Measurements from ENCODE around the gene LBP. TPM values are rescaled to one million over a fixed set of nuclear protein-coding genes. Genes with fewer than 3 reads are reported as not detected.

The LBP gene
- total and polyA plus RNA-seq, 8 donors = 0.08 to 2.4 TPM; not detected in 6

GRCh38 chr20:38308047-38308438 lies 38.2 kb upstream of the LBP start:
- H3K4me1 ChIP-seq = peaks cover 0 to 21% (median 0%) of the 10 kb centered on the region in 4 donors
- 53 to 61% (median 58%) methylated on average over 4 of the region's 4 CpGs for WGBS, 5 donors
- H3K36me3 ChIP-seq = no peaks in the 10 kb centered on the region
- peaks cover 0 to 45% (median 0%) of the 10 kb centered on the region in 3 donors for H3K27me3 ChIP-seq
- DNase-seq = no peak
- no peak for TF ChIP-seq POLR2AphosphoS5 (IDR thresholded peaks at IDR 0.05)
- no peak for TF ChIP-seq POLR2A (IDR thresholded peaks at IDR 0.05)
- TF ChIP-seq, protein P1, sequence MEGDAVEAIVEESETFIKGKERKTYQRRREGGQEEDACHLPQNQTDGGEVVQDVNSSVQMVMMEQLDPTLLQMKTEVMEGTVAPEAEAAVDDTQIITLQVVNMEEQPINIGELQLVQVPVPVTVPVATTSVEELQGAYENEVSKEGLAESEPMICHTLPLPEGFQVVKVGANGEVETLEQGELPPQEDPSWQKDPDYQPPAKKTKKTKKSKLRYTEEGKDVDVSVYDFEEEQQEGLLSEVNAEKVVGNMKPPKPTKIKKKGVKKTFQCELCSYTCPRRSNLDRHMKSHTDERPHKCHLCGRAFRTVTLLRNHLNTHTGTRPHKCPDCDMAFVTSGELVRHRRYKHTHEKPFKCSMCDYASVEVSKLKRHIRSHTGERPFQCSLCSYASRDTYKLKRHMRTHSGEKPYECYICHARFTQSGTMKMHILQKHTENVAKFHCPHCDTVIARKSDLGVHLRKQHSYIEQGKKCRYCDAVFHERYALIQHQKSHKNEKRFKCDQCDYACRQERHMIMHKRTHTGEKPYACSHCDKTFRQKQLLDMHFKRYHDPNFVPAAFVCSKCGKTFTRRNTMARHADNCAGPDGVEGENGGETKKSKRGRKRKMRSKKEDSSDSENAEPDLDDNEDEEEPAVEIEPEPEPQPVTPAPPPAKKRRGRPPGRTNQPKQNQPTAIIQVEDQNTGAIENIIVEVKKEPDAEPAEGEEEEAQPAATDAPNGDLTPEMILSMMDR (IDR thresholded peaks at IDR 0.05) = no peak
- no peak for TF ChIP-seq EP300 (IDR thresholded peaks at IDR 0.05)
- H3K27ac ChIP-seq = no peak overlapping the region
- no peaks in the 10 kb centered on the region for H3K9me3 ChIP-seq
- H3K4me3 ChIP-seq = no peak overlapping the region
- intact Hi-C loops (cut with DNase I; ENCODE audit: low total_unique reads) = no loop called here

DNA sequence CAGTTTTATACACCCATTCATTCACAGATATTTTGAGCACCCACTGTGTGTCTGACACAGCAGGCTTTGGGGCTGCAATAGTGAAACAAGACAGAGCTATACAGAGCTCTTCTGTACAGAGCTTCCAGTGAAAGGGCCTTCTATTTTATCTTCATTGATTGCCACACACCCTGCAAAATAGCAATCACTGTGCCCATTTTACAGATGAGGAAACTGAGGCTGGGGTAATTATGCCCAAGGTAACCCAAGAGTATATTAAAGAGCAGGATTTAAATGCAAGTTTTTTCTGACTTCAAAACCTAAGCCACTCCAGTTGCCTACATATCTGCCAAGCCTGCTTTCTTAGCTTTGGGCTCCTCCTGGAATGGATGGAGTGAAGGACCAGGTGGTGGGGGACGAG lies 37.8 kb upstream of the LBP start:
- TF ChIP-seq POLR2AphosphoS5 (IDR thresholded peaks at IDR 0.05) (no peak), POLR2A (IDR thresholded peaks at IDR 0.05) (no peak), EP300 (IDR thresholded peaks at IDR 0.05) (no peak)
- TF ChIP-seq, protein P1 (IDR thresholded peaks at IDR 0.05) = no peak
- Histone ChIP-seq H3K4me3 (no peak overlapping the region), H3K27ac (no peak overlapping the region), H3K4me1 (peaks cover 0 to 17% (median 0%) of the 10 kb centered on the region in 4 donors), H3K27me3 (peaks cover 0 to 44% (median 0%) of the 10 kb centered on the region in 3 donors), H3K36me3 (no peaks in the 10 kb centered on the region), H3K9me3 (no peaks in the 10 kb centered on the region)
- intact Hi-C loops (cut with DNase I; ENCODE audit: low total_unique reads) = no loop called here
- 0 to 88% (median 54%) methylated on average over 1 of the region's 1 CpG for WGBS, 5 donors
- DNase-seq = no peak

DNA sequence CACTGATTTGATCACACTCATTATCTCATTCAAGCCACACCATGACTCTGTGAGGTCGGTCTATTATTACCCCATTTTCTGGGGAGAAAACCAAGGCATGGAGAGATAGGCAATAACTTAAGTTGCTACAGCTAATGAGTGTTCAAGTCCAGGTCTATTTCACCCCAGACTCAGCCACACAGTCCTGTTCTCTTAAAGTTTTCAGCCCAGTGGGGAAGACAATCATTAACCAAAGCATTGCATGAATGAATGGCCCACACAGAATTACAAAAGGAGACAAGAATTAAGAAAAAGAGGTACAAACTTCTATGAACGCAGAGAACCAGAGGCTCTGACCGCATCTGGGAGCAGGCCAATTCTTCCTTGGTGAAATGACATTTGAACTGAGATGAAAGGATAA lies 35.2 kb upstream of the LBP start:
- WGBS, 5 donors = 74 to 84% (median 79%) methylated on average over 3 of the region's 3 CpGs
- no peak for TF ChIP-seq POLR2AphosphoS5 (IDR thresholded peaks at IDR 0.05)
- no peak for TF ChIP-seq POLR2A (IDR thresholded peaks at IDR 0.05)
- no peak for TF ChIP-seq EP300 (IDR thresholded peaks at IDR 0.05)
- TF ChIP-seq, protein P1 (IDR thresholded peaks at IDR 0.05) = no peak
- Histone ChIP-seq H3K27ac (no peak overlapping the region), H3K4me3 (no peak overlapping the region), H3K9me3 (no peaks in the 10 kb centered on the region), H3K4me1 (no peaks in the 10 kb centered on the region), H3K27me3 (peaks cover 0 to 19% (median 0%) of the 10 kb centered on the region in 3 donors), H3K36me3 (no peaks in the 10 kb centered on the region)
- intact Hi-C loops (cut with DNase I; ENCODE audit: low total_unique reads) = no loop called here
- no peak for DNase-seq

DNA sequence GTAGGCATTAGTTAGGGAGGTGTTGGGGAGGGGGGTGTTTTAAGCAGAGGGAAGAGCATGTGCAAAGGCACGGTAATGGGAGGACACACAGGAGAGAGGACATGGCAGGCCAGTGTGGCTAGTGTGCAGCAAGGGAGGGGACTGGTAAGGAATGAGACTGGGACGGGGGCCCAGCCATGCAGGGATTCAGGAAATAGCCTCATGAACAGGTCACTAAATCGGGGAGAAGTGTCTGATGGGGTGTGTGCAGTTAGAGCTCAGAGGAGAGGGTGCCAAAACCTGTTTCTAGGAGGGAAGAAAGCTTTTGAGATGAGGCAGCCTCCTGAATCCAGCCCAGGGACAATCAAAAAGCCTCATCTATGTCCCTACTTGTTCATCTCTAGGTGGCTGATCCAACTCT lies 34.8 kb upstream of the LBP start:
- Histone ChIP-seq H3K4me1 (no peaks in the 10 kb centered on the region), H3K27ac (no peak overlapping the region), H3K36me3 (no peaks in the 10 kb centered on the region), H3K27me3 (peaks cover 0 to 16% (median 0%) of the 10 kb centered on the region in 3 donors), H3K9me3 (no peaks in the 10 kb centered on the region), H3K4me3 (no peak overlapping the region)
- intact Hi-C loops (cut with DNase I; ENCODE audit: low total_unique reads) = no loop called here
- WGBS, 5 donors = 43 to 59% (median 56%) methylated on average over 3 of the region's 3 CpGs
- DNase-seq = no peak
- TF ChIP-seq, protein P1 (IDR thresholded peaks at IDR 0.05) = no peak
- TF ChIP-seq POLR2A (IDR thresholded peaks at IDR 0.05) (no peak), EP300 (IDR thresholded peaks at IDR 0.05) (no peak), POLR2AphosphoS5 (IDR thresholded peaks at IDR 0.05) (no peak)

All from stomach (tissue), 9 donors.